HEK293T (cell line): ENCODE measurements around the gene NFIA.

ENCODE experiments used
- CTCF ChIA-PET: fragments of 350-600 bp; formaldehyde crosslinking; extraction: SDS; loops from one replicate; lab custom pipeline; 2021; ENCODE audit warnings: antibody characterized with exemption, inconsistent platforms; lab: Yijun Ruan, JAX
- POLR2A ChIA-PET: fragments of 350-600 bp; formaldehyde crosslinking; extraction: SDS; loops from one replicate; lab custom pipeline; 2020; ENCODE audit warnings: antibody characterized with exemption, inconsistent platforms; lab: Yijun Ruan, JAX
- DNase-seq: peaks from one replicate; pipeline ENCODE4 v3.0.0; 2012; ENCODE audit warnings: mixed read lengths; ENCODE audit errors: extremely low spot score
- ARNT ChIP-seq: fragments of 450-650 bp; IDR thresholded peaks from 2 replicates; pipeline ENCODE4 v1.6.1; 2017; ENCODE audit warnings: mild to moderate bottlenecking
- BHLHE40 ChIP-seq: fragments of 450-650 bp; IDR thresholded peaks from 2 replicates; pipeline ENCODE4 v1.6.1; 2016; ENCODE audit warnings: mild to moderate bottlenecking, moderate library complexity, borderline replicate concordance
- CTBP1 ChIP-seq: fragments of 450-650 bp; IDR thresholded peaks from 2 replicates; pipeline ENCODE4 v1.6.1; 2016; ENCODE audit warnings: borderline replicate concordance
- ELF4 ChIP-seq: fragments of 450-650 bp; IDR thresholded peaks from 2 replicates; pipeline ENCODE4 v1.6.1; 2017; ENCODE audit warnings: antibody characterized with exemption
- FOXA1 ChIP-seq: fragments of 450-650 bp; IDR thresholded peaks from 2 replicates; pipeline ENCODE4 v1.6.1; 2016; ENCODE audit warnings: mild to moderate bottlenecking
- FOXK2 ChIP-seq: fragments of 450-650 bp; IDR thresholded peaks from 2 replicates; pipeline ENCODE4 v1.6.1; 2016; ENCODE audit warnings: mild to moderate bottlenecking
- FOXM1 ChIP-seq: fragments of 450-650 bp; IDR thresholded peaks from 2 replicates; pipeline ENCODE4 v1.6.1; 2017; ENCODE audit warnings: mild to moderate bottlenecking, borderline replicate concordance
- HDGF ChIP-seq: fragments of 450-650 bp; IDR thresholded peaks from 2 replicates; pipeline ENCODE4 v1.6.1; 2017; ENCODE audit warnings: antibody characterized with exemption, borderline replicate concordance
- L3MBTL2 ChIP-seq: fragments of 450-650 bp; conservative IDR thresholded peaks from 2 replicates; pipeline ENCODE4 v1.6.1; 2016; ENCODE audit warnings: mild to moderate bottlenecking
- LEF1 ChIP-seq: fragments of 450-650 bp; IDR thresholded peaks from 2 replicates; pipeline ENCODE4 v1.6.1; 2017; ENCODE audit warnings: mild to moderate bottlenecking, borderline replicate concordance
- NFRKB ChIP-seq: fragments of 450-650 bp; IDR thresholded peaks from 2 replicates; pipeline ENCODE4 v1.6.1; 2016; ENCODE audit warnings: mild to moderate bottlenecking, moderate library complexity
- SP1 ChIP-seq: fragments of 450-650 bp; IDR thresholded peaks from 2 replicates; pipeline ENCODE4 v1.6.1; 2017
- SUZ12 ChIP-seq: fragments of 450-650 bp; IDR thresholded peaks from 2 replicates; pipeline ENCODE4 v1.6.1; 2016; ENCODE audit warnings: mild to moderate bottlenecking
- TARDBP ChIP-seq: fragments of 450-650 bp; IDR thresholded peaks from 2 replicates; pipeline ENCODE4 v1.6.1; 2016
- ZNF384 ChIP-seq: fragments of 450-650 bp; IDR thresholded peaks from 2 replicates; pipeline ENCODE4 v1.6.1; 2016
- TF ChIP-seq, protein P1 (sequence below): fragments of 450-650 bp; IDR thresholded peaks from 2 replicates; pipeline ENCODE4 v1.6.1; 2016

The NFIA gene

DNA sequence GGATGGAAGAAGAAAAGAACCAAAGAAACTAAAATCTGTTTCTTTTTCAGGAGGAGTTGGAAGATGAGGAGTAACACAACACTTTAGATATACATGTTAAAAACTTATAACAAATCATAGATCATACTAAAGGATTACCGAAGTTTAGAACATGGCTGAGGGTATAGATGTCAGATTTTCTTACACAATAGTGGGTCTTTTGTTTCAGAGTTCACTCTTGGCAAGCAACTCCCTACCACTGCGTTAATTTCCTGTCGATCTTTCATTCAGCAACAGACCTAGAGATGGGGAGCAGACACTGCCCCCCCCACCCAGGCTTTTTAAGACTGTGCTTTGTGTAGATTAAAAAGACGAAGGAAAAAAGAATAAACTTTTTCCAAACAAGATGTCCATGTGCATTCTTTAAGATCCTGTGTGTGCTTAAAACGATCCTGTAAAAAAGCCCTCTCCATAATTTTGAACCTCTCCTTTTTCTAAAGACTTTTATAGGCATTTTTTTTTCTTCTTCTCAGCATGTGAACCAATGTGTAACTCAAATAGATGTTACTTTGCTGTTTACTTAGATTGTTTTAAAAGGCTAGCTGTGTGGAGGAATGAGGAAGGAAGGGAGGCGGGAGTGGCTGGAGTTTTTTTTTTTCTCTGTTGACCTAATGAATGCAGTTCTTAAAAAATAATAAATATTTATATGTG is 50.4 kb downstream of the NFIA start:
- no peak for DNase-seq
- POLR2A ChIA-PET = no interaction called here
- no peak for TF ChIP-seq ELF4
- TF ChIP-seq, protein P1, sequence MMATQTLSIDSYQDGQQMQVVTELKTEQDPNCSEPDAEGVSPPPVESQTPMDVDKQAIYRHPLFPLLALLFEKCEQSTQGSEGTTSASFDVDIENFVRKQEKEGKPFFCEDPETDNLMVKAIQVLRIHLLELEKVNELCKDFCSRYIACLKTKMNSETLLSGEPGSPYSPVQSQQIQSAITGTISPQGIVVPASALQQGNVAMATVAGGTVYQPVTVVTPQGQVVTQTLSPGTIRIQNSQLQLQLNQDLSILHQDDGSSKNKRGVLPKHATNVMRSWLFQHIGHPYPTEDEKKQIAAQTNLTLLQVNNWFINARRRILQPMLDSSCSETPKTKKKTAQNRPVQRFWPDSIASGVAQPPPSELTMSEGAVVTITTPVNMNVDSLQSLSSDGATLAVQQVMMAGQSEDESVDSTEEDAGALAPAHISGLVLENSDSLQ = peak; percentile 40; the same call in 1 of the 2 replicates
- peak; percentile 96 for TF ChIP-seq ZNF384
- no peak for TF ChIP-seq SP1
- TF ChIP-seq TARDBP = no peak
- peak; percentile 80 for TF ChIP-seq CTBP1
- peak; percentile 78; the same call in 1 of the 2 replicates for TF ChIP-seq FOXA1
- CTCF ChIA-PET = no interaction called here

DNA sequence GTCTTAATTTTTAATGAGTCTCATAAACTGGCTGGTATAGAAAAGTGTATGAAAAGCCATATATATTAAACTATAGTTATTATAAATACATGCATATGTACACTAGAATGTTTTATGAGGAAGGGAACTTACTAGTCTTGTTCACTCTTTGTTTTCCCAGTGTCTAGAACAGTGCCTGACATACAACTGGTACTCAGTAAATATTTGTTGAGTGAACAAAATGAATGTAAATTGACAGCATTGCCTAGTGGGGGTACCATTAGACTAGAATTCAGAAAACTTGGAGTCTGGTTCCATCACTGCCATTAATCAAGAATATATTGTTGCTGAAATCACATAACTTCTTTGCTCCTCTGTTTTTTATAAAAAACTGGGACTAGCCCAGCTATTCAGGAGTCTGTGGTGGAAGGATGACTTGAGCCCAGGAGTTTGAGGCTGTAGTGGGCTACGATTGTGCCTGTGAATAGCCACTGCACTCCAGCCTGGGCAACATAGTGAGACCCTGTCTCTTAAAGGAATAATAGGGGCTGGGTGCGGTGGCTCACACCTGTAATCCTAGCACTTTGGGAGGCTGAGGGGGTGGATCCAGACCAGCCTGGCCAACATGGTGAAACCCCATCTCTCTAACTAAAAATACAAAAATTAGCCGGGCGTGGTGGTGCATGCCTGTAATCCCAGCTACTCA is 51.1 kb downstream of the NFIA start:
- POLR2A ChIA-PET = no interaction called here
- TF ChIP-seq ARNT (no peak), BHLHE40 (no peak), CTBP1 (no peak)
- TF ChIP-seq, protein P1 = no peak
- DNase-seq = no peak
- CTCF ChIA-PET = no interaction called here

DNA sequence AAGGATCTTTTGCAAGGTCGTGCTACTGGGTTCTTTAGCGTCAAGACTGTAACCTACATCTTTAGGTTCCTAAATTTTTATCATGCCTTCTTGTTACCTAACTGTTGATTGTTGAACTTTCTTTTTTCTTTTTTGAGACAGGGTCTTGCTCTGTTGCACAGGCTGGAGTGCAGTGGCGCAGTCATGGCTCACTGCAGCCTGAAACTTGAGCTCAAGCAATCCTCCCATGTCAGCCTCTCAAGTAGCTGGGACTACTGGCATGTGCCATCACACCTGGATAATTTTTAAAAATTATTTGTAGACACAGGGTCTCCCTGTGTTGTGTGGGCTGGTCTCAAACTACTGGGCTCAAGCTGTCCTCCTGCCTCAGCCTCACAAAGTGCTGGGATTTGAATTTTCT is 52.9 kb downstream of the NFIA start:
- ChIA-PET POLR2A (no interaction called here), CTCF (interaction anchor here (0.6 to 0.8 kb wide), 3 partner anchors 20 to 231 kb away, joined by 3 read pairs; no protein-coding TSS in a partner anchor)
- TF ChIP-seq FOXK2 (no peak), FOXA1 (no peak), CTBP1 (no peak), ARNT (no peak), BHLHE40 (no peak), L3MBTL2 (no peak), SUZ12 (no peak), ZNF384 (no peak), LEF1 (no peak), ELF4 (no peak), SP1 (no peak), FOXM1 (no peak), NFRKB (no peak), HDGF (no peak), TARDBP (no peak)
- TF ChIP-seq, protein P1 = no peak
- no peak for DNase-seq

DNA sequence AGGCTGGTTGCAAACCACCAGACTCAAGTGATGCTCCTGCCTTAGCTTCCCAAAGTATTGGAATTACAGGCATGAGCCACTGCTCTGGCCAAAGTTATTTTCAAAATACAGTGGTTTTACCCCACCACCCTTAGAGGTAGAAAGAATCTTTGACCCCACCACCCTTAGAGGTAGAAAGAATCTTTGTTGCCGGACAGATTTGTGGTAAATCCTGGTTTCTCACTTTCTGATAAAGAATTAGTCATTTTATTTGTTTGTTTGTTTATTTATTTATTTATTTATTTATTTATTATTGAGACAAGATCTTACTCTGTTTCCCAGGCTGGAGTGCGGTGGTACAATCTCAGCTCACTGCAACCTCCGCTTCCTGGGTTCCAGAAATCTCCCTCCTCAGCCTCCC is 55.9 kb downstream of the NFIA start:
- no peak for TF ChIP-seq CTBP1
- TF ChIP-seq BHLHE40 = no peak
- TF ChIP-seq SP1 = no peak
- TF ChIP-seq HDGF = no peak
- TF ChIP-seq NFRKB = no peak
- POLR2A ChIA-PET = no interaction called here
- DNase-seq = no peak
- CTCF ChIA-PET = no interaction called here

DNA sequence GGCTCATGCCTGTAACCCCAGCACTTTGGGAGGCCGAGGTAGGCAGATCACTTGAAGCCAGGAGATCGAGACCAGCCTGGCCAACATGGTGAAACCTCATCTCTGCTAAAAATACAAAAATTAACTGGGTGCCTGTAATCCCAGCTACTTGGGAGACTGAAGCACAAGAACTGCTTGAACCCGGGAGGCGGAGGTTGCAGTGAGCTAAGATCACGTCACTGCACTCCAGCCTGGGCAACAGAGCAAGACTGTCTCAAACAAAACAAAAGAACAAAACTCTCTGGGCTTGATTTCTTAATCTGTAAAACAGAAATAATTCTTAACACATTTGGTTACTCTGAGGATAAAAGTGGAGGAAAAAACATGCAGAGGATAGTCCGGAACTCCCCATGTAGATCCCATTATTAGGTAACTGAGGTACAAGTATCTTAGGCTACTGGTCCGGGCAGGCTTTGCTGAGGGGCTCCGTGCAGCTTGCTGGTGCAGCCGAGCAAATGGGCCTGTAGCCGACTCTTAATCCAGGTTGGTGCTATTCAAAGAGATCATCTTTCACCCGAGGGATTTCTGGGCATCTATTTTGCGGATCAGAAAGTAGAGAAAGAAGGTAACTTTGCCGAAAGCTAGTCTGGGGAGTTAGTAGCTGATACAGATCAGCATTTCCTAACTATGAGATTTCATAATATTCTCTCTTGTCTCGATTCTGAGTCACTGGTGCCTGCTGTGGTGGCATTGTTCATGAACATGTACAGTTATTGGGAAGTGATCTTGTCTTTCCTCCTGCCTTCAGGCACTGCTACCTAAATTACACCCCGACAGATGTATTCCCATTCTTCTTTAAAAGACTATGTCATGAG is 56.8 kb downstream of the NFIA start:
- no peak for DNase-seq
- ChIA-PET POLR2A (interaction anchor here (1.5 kb wide), 1 partner anchor 13 kb away, joined by 4 read pairs; no protein-coding TSS in a partner anchor), CTCF (no interaction called here)
- TF ChIP-seq HDGF = no peak
- TF ChIP-seq CTBP1 = no peak
- TF ChIP-seq SP1 = no peak
- TF ChIP-seq L3MBTL2 = no peak
- no peak for TF ChIP-seq ARNT
- TF ChIP-seq NFRKB = no peak
- no peak for TF ChIP-seq ELF4
- TF ChIP-seq LEF1 = no peak
